Endothelial cell of umbilical vein (primary cell): ENCODE data around the gene HTT. TPM values are rescaled to one million over a fixed set of nuclear protein-coding genes. Genes with fewer than 3 reads are reported as not detected.
A peak's percentile ranks its signal among the peaks of the same experiment; 100 is the strongest.

Experiments used
- BruUV-seq: library from RNA; stranded (reverse); fragments of 400-500 nt; replicated peaks from 2 replicates; lab custom pipeline; 2021; lab: Mats Ljungman, UMichigan
- CTCF ChIA-PET: fragments of 300-600, 350-600 bp; sonication (Branson Sonifier 250); formaldehyde crosslinking; loops from one replicate; lab custom pipeline; 2021; ENCODE audit warnings: antibody characterized with exemption, inconsistent platforms; lab: Charles Lee
- POLR2A ChIA-PET: fragments of 300-600, 350-600 bp; sonication (Branson Sonifier 250); formaldehyde crosslinking; loops from one replicate; lab custom pipeline; 2021; ENCODE audit warnings: antibody characterized with exemption, inconsistent platforms; lab: Charles Lee
- DNase-seq: peaks from one replicate; pipeline ENCODE4 v3.0.0-alpha.2; 2011; ENCODE audit warnings: low read depth, low spot score
- FAIRE-seq: peaks from 2 replicates; lab custom pipeline; 2011; peaks lifted over from hg19 to GRCh38; lab: Jason Lieb, UNC
- H2AFZ ChIP-seq: 2 replicates; pipeline ENCODE4 v1.6.0; 2012; ENCODE audit warnings: low read depth, low read length, control low read depth, inconsistent platforms
- H3K27ac ChIP-seq: 2 replicates; pipeline ENCODE4 v1.5.1; 2011; ENCODE audit warnings: low read depth, mild to moderate bottlenecking, control low read depth, low read length, moderate library complexity; ENCODE audit not compliant: insufficient read depth
- H3K27me3 ChIP-seq, 2 experiments: 2 replicates each; pipeline versions ENCODE4 v1.6.0 to v1.6.1; 2011; ENCODE audit warnings: low read length in 2 of 2, mixed read lengths in 1 of 2; ENCODE audit not compliant: control insufficient read depth in 2 of 2, insufficient read depth in 2 of 2
- H3K36me3 ChIP-seq, 2 experiments: 2 replicates in 1 of 2; 3 replicates in 1 of 2; pipeline ENCODE4 v1.5.1; 2011; ENCODE audit warnings: low read length in 2 of 2, mild to moderate bottlenecking in 1 of 2, moderate library complexity in 1 of 2; ENCODE audit not compliant: control insufficient read depth in 2 of 2, insufficient read depth in 2 of 2; ENCODE audit errors: extremely low read depth in 1 of 2
- H3K4me1 ChIP-seq: 3 replicates; pipeline ENCODE4 v1.5.1; 2011; ENCODE audit warnings: mild to moderate bottlenecking, low read length; ENCODE audit not compliant: control insufficient read depth, insufficient read depth; ENCODE audit errors: extremely low read depth
- H3K4me2 ChIP-seq: 2 replicates; pipeline ENCODE4 v1.6.1; 2011; ENCODE audit warnings: low read length, control low read depth, mixed read lengths; ENCODE audit not compliant: insufficient read depth
- H3K4me3 ChIP-seq, 3 experiments: fragments of 200-600 bp in 1 of 3; sonication (generic), shearing (Covaris generic) in 1 of 3; replicated peaks in 1 of 3; 2 replicates each; pipeline ENCODE4 v1.5.1; 2011 to 2016; ENCODE audit warnings: control low read depth in 3 of 3, low read length in 3 of 3, mild to moderate bottlenecking in 2 of 3, inconsistent platforms in 1 of 3, low read depth in 1 of 3, moderate library complexity in 1 of 3; ENCODE audit not compliant: insufficient read depth in 1 of 3
- H3K79me2 ChIP-seq: 2 replicates; pipeline ENCODE4 v1.6.0; 2012; ENCODE audit warnings: low read length, inconsistent platforms; ENCODE audit not compliant: control insufficient read depth, insufficient read depth
- H3K9ac ChIP-seq: replicated peaks from 2 replicates; pipeline ENCODE3; 2011; ENCODE audit warnings: low read length, control low read depth; ENCODE audit not compliant: insufficient read depth; ENCODE audit errors: extremely low read depth
- H3K9me1 ChIP-seq: replicated peaks from 3 replicates; pipeline ENCODE4 v1.6.0; 2011; ENCODE audit warnings: mild to moderate bottlenecking, low read length; ENCODE audit not compliant: control insufficient read depth, insufficient read depth; ENCODE audit errors: extremely low read depth
- H3K9me3 ChIP-seq: replicated peaks from 2 replicates; pipeline ENCODE4 v1.5.1; 2012; ENCODE audit warnings: low read length, inconsistent platforms; ENCODE audit not compliant: control insufficient read depth, insufficient read depth
- H4K20me1 ChIP-seq: replicated peaks from 2 replicates; pipeline ENCODE3; 2011; ENCODE audit warnings: mild to moderate bottlenecking, low read length; ENCODE audit not compliant: control insufficient read depth, insufficient read depth; ENCODE audit errors: extremely low read depth
- CTCF ChIP-seq, 2 donors: IDR thresholded peaks; 1 replicate in 1 of 2; 2 replicates in 1 of 2; pipeline ENCODE4 v1.5.1; 2011; ENCODE audit warnings: low read length in 2 of 2, mild to moderate bottlenecking in 2 of 2, moderate library complexity in 2 of 2, control low read depth in 1 of 2, inconsistent platforms in 1 of 2, low read depth in 1 of 2; ENCODE audit not compliant: insufficient read depth in 1 of 2; ENCODE audit errors: extremely low read depth in 1 of 2
- EZH2 ChIP-seq: IDR thresholded peaks from 2 replicates; pipeline ENCODE4 v1.6.1; 2012; ENCODE audit warnings: borderline replicate concordance, low read depth, mild to moderate bottlenecking, moderate library complexity, low read length, inconsistent platforms; ENCODE audit not compliant: severe bottlenecking
- FOS ChIP-seq: IDR thresholded peaks from 2 replicates; pipeline ENCODE4 v1.6.1; 2011; ENCODE audit warnings: mild to moderate bottlenecking, low read length, moderate library complexity, borderline replicate concordance; ENCODE audit not compliant: insufficient read depth
- GATA2 ChIP-seq: IDR thresholded peaks from 2 replicates; pipeline ENCODE4 v1.7.0; 2011; ENCODE audit warnings: low read depth, mild to moderate bottlenecking, moderate library complexity, mixed read lengths, low read length; ENCODE audit not compliant: insufficient read length, insufficient read depth
- JUN ChIP-seq: IDR thresholded peaks from 2 replicates; pipeline ENCODE4 v1.6.1; 2011; ENCODE audit warnings: borderline replicate concordance, low read depth; ENCODE audit not compliant: insufficient read length, insufficient read depth
- MAX ChIP-seq: IDR thresholded peaks from 2 replicates; pipeline ENCODE4 v1.6.1; 2011; ENCODE audit not compliant: insufficient read depth, insufficient read length
- MYC ChIP-seq: IDR thresholded peaks from one replicate; pipeline ENCODE4 v1.6.1; 2011; ENCODE audit warnings: mild to moderate bottlenecking, low read depth, low read length
- POLR2A ChIP-seq: IDR thresholded peaks from 2 replicates; pipeline ENCODE4 v1.6.1; 2012; ENCODE audit warnings: low read depth, mild to moderate bottlenecking, control low read depth, low read length
- POLR2AphosphoS5 ChIP-seq: IDR thresholded peaks from 2 replicates; pipeline ENCODE4 v1.6.1; 2012; ENCODE audit warnings: low read depth, mild to moderate bottlenecking, control low read depth, low read length, moderate library complexity; ENCODE audit not compliant: insufficient read depth
- dilution Hi-C: fragments of 300-500 bp; cut with MboI; formaldehyde crosslinking; loops from one replicate; pipeline ENCODE4 v1.15.0; 2019; ENCODE audit warnings: low sequenced_read_pairs; ENCODE audit not compliant: extremely low pct_ligation_motif_present
- intact Hi-C: fragments of 100-400 bp; cut with micrococcal nuclease; formaldehyde crosslinking; loops from one replicate; pipeline ENCODE4 v1.10.0; 2022
- polyA plus RNA-seq, 4 experiments: library from polyadenylated mRNA; depleted of rRNA in 3 of 4; stranded (reverse) in 3 of 4; unstranded in 1 of 4; fragments of >200 nt; gene quantifications; 2 replicates each; pipeline versions ENCODE4 v1.2.1 to v1.2.3, GENCODE V29; 2011 to 2012; ENCODE audit warnings: missing spikeins in 1 of 4
- total RNA-seq: library from RNA; stranded (reverse); gene quantifications from 2 replicates; pipeline ENCODE4 v1.2.3, GENCODE V29; 2021

The HTT gene
- total and polyA plus RNA-seq, 2 donors (not counting 3 experiments of a cell fraction or from before 2014, with no cell fraction given): 15.7 to 61.2 TPM

GRCh38 chr4:3121596-3121995 lies 47.1 kb downstream of the HTT start:
- intact Hi-C loops: no loop called here
- Histone ChIP-seq H3K4me1 (peaks cover 34% of the 10 kb centered on the region), H3K27me3 (no peaks in the 10 kb centered on the region), H3K9me3 (no peaks in the 10 kb centered on the region), H4K20me1 (no peaks in the 10 kb centered on the region), H2AFZ (no peak overlapping the region), H3K4me2 (no peak overlapping the region), H3K4me3 (no peak overlapping the region), H3K9me1 (no peaks in the 10 kb centered on the region), H3K9ac (peak overlapping the region; percentile 74), H3K36me3 (peaks cover under 1 to 4% of the 10 kb centered on the region in 2 experiments), H3K79me2 (no peaks in the 10 kb centered on the region), H3K27ac (peak overlapping the region; percentile 92)
- DNase-seq (no peak), FAIRE-seq (no peak)
- TF ChIP-seq JUN (no peak), MAX (no peak), CTCF (IDR thresholded peaks at IDR 0.05; ENCODE audit: extremely low read depth in 1 of 2, insufficient read depth in 1 of 2, low read depth in 1 of 2, low read length in 2 of 2) (no peak)
- BruUV-seq: no TSS peak
- ChIA-PET CTCF (interaction anchor here (1.4 to 5.2 kb wide), 3 partner anchors 11 to 24 kb away, joined by 4 to 124 read pairs (median 84); no protein-coding TSS in a partner anchor), POLR2A (interaction anchor here (1.9 kb wide), 1 partner anchor 8 kb away, joined by 4 read pairs; no protein-coding TSS in a partner anchor)
- dilution Hi-C loops: no loop called here

GRCh38 chr4:3122081-3122563 lies 47.6 kb downstream of the HTT start:
- peak; percentile 92 for DNase-seq
- peak overlapping the region; percentile 92 for H3K27ac ChIP-seq
- peak overlapping the region; percentile 72 for H3K4me2 ChIP-seq
- ChIA-PET CTCF (interaction anchor here (0.9 to 5.2 kb wide), 5 partner anchors 12 to 358 kb away, joined by 3 to 124 read pairs (median 4); no protein-coding TSS in a partner anchor), POLR2A (interaction anchor here (1.9 kb wide), 1 partner anchor 9 kb away, joined by 4 read pairs; no protein-coding TSS in a partner anchor)
- no peaks in the 10 kb centered on the region for H4K20me1 ChIP-seq
- H2AFZ ChIP-seq: peak overlapping the region; percentile 1
- no peaks in the 10 kb centered on the region for H3K9me3 ChIP-seq
- dilution Hi-C loops (no loop called here), intact Hi-C loops (loop anchor here (1.0 kb wide), 2 partner anchors 11 to 16 kb away; no protein-coding TSS in a partner anchor)
- no peaks in the 10 kb centered on the region for H3K27me3 ChIP-seq
- no peak for TF ChIP-seq JUN
- TF ChIP-seq MYC: peak; percentile 73
- peak; percentile 37 for TF ChIP-seq POLR2A
- peak; percentile 92 for TF ChIP-seq MAX
- no peak for TF ChIP-seq FOS
- TF ChIP-seq CTCF (IDR thresholded peaks at IDR 0.05; ENCODE audit: extremely low read depth in 1 of 2, insufficient read depth in 1 of 2, low read depth in 1 of 2, low read length in 2 of 2): no peak
- peak; percentile 72 for TF ChIP-seq POLR2AphosphoS5
- no peak for TF ChIP-seq EZH2
- TF ChIP-seq GATA2: no peak
- BruUV-seq: TSS peak; percentile 70
- H3K36me3 ChIP-seq: peaks cover 0 to under 1% of the 10 kb centered on the region in 2 experiments
- H3K9ac ChIP-seq: peak overlapping the region; percentile 74
- H3K4me3 ChIP-seq: peak overlapping the region in 1 of 3 experiments; percentile 6
- FAIRE-seq: peak; percentile 97
- no peaks in the 10 kb centered on the region for H3K79me2 ChIP-seq
- peaks cover 34% of the 10 kb centered on the region for H3K4me1 ChIP-seq
- H3K9me1 ChIP-seq: no peaks in the 10 kb centered on the region
